Loucy (cell line): ENCODE measurements around the gene ZNF438.

Experiments used
- H2AFZ ChIP-seq: fragments of 200-600 bp; sonication (generic); 2 replicates; pipeline ENCODE4 v1.6.0; 2016; ENCODE audit warnings: antibody characterized with exemption, mild to moderate bottlenecking, low read length, moderate library complexity
- H3F3A ChIP-seq: fragments of 200-600 bp; 2 replicates; pipeline ENCODE4 v1.6.0; 2016; ENCODE audit warnings: antibody characterized with exemption, low read depth, mild to moderate bottlenecking
- H3K27me3 ChIP-seq: fragments of 200-600 bp; sonication (generic); 2 replicates; pipeline ENCODE4 v1.6.1; 2014; ENCODE audit warnings: low read length, mild to moderate bottlenecking; ENCODE audit not compliant: insufficient read depth, poor library complexity, severe bottlenecking
- H3K36me3 ChIP-seq: fragments of 200-600 bp; sonication (generic); 2 replicates; pipeline ENCODE4 v1.6.1; 2016; ENCODE audit warnings: low read length; ENCODE audit not compliant: insufficient read depth
- H3K4me1 ChIP-seq: fragments of 200-600 bp; sonication (generic); 2 replicates; pipeline ENCODE4 v1.5.1; 2014; ENCODE audit warnings: low read length, mild to moderate bottlenecking; ENCODE audit not compliant: insufficient read depth, poor library complexity, severe bottlenecking
- H3K4me2 ChIP-seq: fragments of 200-600 bp; sonication (generic); 2 replicates; pipeline ENCODE4 v1.6.0; 2014; ENCODE audit warnings: antibody characterized with exemption, low read length, low read depth, mild to moderate bottlenecking; ENCODE audit not compliant: poor library complexity, severe bottlenecking
- H3K4me3 ChIP-seq: fragments of 200-600 bp; sonication (generic); 2 replicates; pipeline ENCODE4 v1.5.1; 2014; ENCODE audit warnings: low read length, mild to moderate bottlenecking, mixed read lengths; ENCODE audit not compliant: poor library complexity, severe bottlenecking
- H3K79me2 ChIP-seq: fragments of 200-600 bp; sonication (generic); 2 replicates; pipeline ENCODE4 v1.6.1; 2014; ENCODE audit warnings: low read length; ENCODE audit not compliant: insufficient read depth
- H3K9ac ChIP-seq: fragments of 200-600 bp; sonication (generic); 2 replicates; pipeline ENCODE4 v1.6.0; 2014; ENCODE audit warnings: mild to moderate bottlenecking, low read depth, low read length, moderate library complexity; ENCODE audit not compliant: poor library complexity, severe bottlenecking
- H3K9me2 ChIP-seq: fragments of 200-600 bp; sonication (generic); replicated peaks from 2 replicates; pipeline ENCODE4 v1.6.1; 2016; ENCODE audit warnings: low read depth, low read length, mixed read lengths
- H3K9me3 ChIP-seq: fragments of 200-600 bp; sonication (generic); 2 replicates; pipeline ENCODE4 v1.6.1; 2014; ENCODE audit warnings: mild to moderate bottlenecking, antibody characterized with exemption, low read length, low read depth; ENCODE audit not compliant: insufficient read depth
- H4K20me1 ChIP-seq: fragments of 200-600 bp; sonication (generic); 2 replicates; pipeline ENCODE4 v1.6.0; 2014; ENCODE audit warnings: antibody characterized with exemption, low read length, mild to moderate bottlenecking; ENCODE audit not compliant: insufficient read depth, poor library complexity, severe bottlenecking
- CTCF ChIP-seq: fragments of 200-600 bp; sonication (generic); conservative IDR thresholded peaks from 2 replicates; pipeline ENCODE4 v1.5.1; 2014; ENCODE audit warnings: mild to moderate bottlenecking, antibody characterized with exemption, low read length
- EZH2phosphoT487 ChIP-seq: fragments of 200-600 bp; IDR thresholded peaks from 2 replicates; pipeline ENCODE4 v1.6.1; 2018; ENCODE audit warnings: antibody characterized with exemption, mild to moderate bottlenecking, moderate library complexity, borderline replicate concordance

Gene ZNF438

GRCh38 chr10:31064348-31064747, 32.7 kb upstream of the ZNF438 start:
- no peaks in the 10 kb centered on the region for H3F3A ChIP-seq
- no peak overlapping the region for H3K4me3 ChIP-seq
- H3K9ac ChIP-seq, result no peak overlapping the region
- H3K36me3 ChIP-seq, result no peaks in the 10 kb centered on the region
- no peak overlapping the region for H3K4me2 ChIP-seq
- H3K9me2 ChIP-seq, result no peaks in the 10 kb centered on the region
- no peaks in the 10 kb centered on the region for H4K20me1 ChIP-seq
- no peak overlapping the region for H2AFZ ChIP-seq
- H3K79me2 ChIP-seq, result no peaks in the 10 kb centered on the region
- TF ChIP-seq EZH2phosphoT487, result no peak
- TF ChIP-seq CTCF, result no peak
- H3K27me3 ChIP-seq, result no peaks in the 10 kb centered on the region
- no peaks in the 10 kb centered on the region for H3K4me1 ChIP-seq
- H3K9me3 ChIP-seq, result no peaks in the 10 kb centered on the region

GRCh38 chr10:31063841-31064240, 32.2 kb upstream of the ZNF438 start:
- Histone ChIP-seq H3K27me3 (no peaks in the 10 kb centered on the region), H4K20me1 (no peaks in the 10 kb centered on the region), H3K9me3 (no peaks in the 10 kb centered on the region), H3F3A (no peaks in the 10 kb centered on the region), H3K4me3 (no peak overlapping the region), H3K4me1 (no peaks in the 10 kb centered on the region), H3K9me2 (no peaks in the 10 kb centered on the region), H3K36me3 (no peaks in the 10 kb centered on the region), H2AFZ (no peak overlapping the region), H3K9ac (no peak overlapping the region), H3K79me2 (no peaks in the 10 kb centered on the region), H3K4me2 (no peak overlapping the region)
- TF ChIP-seq EZH2phosphoT487 (no peak), CTCF (no peak)

GRCh38 chr10:31062856-31063255, 31.2 kb upstream of the ZNF438 start:
- no peak for TF ChIP-seq CTCF
- TF ChIP-seq EZH2phosphoT487, result no peak
- Histone ChIP-seq H3K4me3 (no peak overlapping the region), H3K4me1 (no peaks in the 10 kb centered on the region), H3K27me3 (no peaks in the 10 kb centered on the region), H3K9me2 (no peaks in the 10 kb centered on the region), H2AFZ (no peak overlapping the region), H4K20me1 (no peaks in the 10 kb centered on the region), H3K4me2 (no peak overlapping the region), H3K36me3 (no peaks in the 10 kb centered on the region), H3K79me2 (no peaks in the 10 kb centered on the region), H3F3A (no peaks in the 10 kb centered on the region), H3K9me3 (no peaks in the 10 kb centered on the region), H3K9ac (no peak overlapping the region)
